ENCODE data around the gene AKAP13. TPM values are rescaled to one million over a fixed set of nuclear protein-coding genes. Genes with fewer than 3 reads are reported as not detected.

Gene AKAP13
- total RNA-seq, 1 donor from 2014 or later: 443 TPM

DNA sequence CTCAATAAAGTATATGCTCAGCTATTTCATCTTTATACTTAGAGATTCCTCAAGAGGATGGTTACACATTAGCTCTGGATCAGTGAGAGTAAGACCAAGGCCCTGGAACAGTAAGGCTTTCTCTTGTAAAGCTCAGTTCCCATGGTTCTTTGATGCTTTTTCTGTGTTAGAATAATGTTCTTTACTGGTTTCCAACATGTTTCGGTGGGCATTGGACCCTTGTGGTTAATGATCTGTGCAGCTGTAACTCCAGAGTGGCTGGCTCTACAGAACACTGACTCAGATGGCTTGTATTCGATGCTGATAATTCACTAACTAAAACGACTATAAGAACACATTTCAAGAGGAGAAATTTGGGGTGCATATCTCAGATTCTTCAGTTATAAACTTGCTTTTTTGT is 114.7 kb downstream of the AKAP13 start:
- no peak for DNase-seq
- Histone ChIP-seq H3K27ac (no peak overlapping the region), H3K27me3 (ENCODE audit: low read depth) (no peaks in the 10 kb centered on the region), H3K4me3 (no peak overlapping the region), H3K9me3 (no peaks in the 10 kb centered on the region), H3K36me3 (no peaks in the 10 kb centered on the region), H3K4me1 (peaks cover 74% of the 10 kb centered on the region)
- intact Hi-C loops (cut with DNase I): no loop called here
- TF ChIP-seq, protein P1, sequence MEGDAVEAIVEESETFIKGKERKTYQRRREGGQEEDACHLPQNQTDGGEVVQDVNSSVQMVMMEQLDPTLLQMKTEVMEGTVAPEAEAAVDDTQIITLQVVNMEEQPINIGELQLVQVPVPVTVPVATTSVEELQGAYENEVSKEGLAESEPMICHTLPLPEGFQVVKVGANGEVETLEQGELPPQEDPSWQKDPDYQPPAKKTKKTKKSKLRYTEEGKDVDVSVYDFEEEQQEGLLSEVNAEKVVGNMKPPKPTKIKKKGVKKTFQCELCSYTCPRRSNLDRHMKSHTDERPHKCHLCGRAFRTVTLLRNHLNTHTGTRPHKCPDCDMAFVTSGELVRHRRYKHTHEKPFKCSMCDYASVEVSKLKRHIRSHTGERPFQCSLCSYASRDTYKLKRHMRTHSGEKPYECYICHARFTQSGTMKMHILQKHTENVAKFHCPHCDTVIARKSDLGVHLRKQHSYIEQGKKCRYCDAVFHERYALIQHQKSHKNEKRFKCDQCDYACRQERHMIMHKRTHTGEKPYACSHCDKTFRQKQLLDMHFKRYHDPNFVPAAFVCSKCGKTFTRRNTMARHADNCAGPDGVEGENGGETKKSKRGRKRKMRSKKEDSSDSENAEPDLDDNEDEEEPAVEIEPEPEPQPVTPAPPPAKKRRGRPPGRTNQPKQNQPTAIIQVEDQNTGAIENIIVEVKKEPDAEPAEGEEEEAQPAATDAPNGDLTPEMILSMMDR (IDR thresholded peaks at IDR 0.05): no peak
- no peak for ATAC-seq

DNA sequence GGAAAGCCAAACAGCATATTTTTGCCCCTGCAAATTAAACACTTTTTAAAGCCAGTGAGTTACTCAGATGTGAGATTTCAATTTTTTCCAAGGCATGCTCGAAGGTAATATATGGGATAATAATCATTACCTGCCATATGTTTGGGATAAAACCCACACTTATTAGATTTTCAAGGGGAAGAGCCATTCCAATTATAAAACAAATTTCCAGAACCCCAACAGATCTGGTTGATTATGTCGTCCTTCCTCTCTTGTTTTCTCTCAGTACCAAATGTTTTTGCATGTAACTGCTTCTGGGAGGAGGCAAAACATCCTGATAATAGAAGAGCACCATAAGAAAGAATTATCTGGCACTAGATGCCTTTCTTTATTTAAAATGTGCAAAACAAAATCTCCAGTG is 115.1 kb downstream of the AKAP13 start:
- peaks cover 74% of the 10 kb centered on the region for H3K4me1 ChIP-seq
- TF ChIP-seq, protein P1 (IDR thresholded peaks at IDR 0.05): no peak
- H3K36me3 ChIP-seq: no peaks in the 10 kb centered on the region
- intact Hi-C loops (cut with DNase I): no loop called here
- ATAC-seq: no peak
- no peak overlapping the region for H3K4me3 ChIP-seq
- H3K9me3 ChIP-seq: no peaks in the 10 kb centered on the region
- H3K27me3 ChIP-seq (ENCODE audit: low read depth): no peaks in the 10 kb centered on the region
- no peak for DNase-seq
- H3K27ac ChIP-seq: no peak overlapping the region

DNA sequence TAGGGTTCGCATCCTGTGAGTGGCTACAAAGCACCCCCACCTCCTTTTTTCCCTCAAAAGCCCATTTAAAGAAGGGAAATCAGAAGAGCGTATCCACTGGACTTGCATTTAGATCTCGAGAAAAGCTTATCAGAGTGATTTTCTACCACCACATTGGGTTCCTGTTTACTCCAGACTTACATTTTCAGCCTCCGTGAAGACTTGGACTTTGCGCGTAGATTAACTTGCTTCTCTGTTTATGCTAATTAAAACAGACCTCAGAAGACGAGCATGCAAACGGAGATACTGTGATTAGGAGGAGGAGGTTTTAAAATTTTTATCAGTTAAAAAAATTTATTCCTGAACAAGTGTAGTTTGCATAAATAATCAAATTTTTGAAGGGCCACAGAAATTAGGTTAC is 115.7 kb downstream of the AKAP13 start:
- DNase-seq: no peak
- Histone ChIP-seq H3K27me3 (ENCODE audit: low read depth) (no peaks in the 10 kb centered on the region), H3K4me3 (no peak overlapping the region), H3K4me1 (peaks cover 73% of the 10 kb centered on the region), H3K36me3 (no peaks in the 10 kb centered on the region), H3K9me3 (no peaks in the 10 kb centered on the region), H3K27ac (no peak overlapping the region)
- ATAC-seq: no peak
- TF ChIP-seq, protein P1 (IDR thresholded peaks at IDR 0.05): no peak
- intact Hi-C loops (cut with DNase I): no loop called here

DNA sequence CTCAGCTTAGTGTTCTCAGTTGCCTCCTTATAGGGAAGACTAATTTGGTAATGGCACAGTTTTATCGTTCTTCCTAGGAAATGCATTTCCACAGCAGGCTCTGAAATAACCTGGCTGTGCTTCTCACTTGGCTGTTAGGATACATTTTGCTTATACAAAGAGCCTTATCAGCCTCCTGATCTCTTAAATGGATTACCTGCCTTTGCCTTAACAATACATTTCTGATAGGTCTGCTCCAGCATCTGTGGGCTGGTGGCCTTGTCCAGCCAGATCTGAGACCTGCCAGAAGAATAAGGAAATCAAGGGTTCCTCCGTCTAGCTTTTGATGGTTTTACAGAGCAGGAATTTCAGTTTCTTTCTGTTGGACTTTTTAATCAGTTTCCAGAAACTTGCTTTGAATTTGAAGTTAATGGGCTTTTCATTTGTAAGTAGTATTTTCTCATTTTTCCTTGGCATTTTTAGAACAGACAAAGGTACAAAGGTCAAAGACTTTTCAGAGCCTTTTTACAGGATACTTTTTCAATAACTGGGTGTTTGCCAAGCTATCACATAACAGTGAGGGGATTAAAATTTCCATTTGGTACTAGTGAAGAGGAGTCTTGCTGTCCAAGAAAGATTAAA is 116.3 kb downstream of the AKAP13 start:
- no peaks in the 10 kb centered on the region for H3K27me3 ChIP-seq (ENCODE audit: low read depth)
- ATAC-seq: no peak
- TF ChIP-seq, protein P1 (IDR thresholded peaks at IDR 0.05): no peak
- DNase-seq: no peak
- intact Hi-C loops (cut with DNase I): no loop called here
- no peak overlapping the region for H3K27ac ChIP-seq
- no peak overlapping the region for H3K4me3 ChIP-seq
- H3K4me1 ChIP-seq: peaks cover 70% of the 10 kb centered on the region
- H3K36me3 ChIP-seq: no peaks in the 10 kb centered on the region
- H3K9me3 ChIP-seq: no peaks in the 10 kb centered on the region

DNA sequence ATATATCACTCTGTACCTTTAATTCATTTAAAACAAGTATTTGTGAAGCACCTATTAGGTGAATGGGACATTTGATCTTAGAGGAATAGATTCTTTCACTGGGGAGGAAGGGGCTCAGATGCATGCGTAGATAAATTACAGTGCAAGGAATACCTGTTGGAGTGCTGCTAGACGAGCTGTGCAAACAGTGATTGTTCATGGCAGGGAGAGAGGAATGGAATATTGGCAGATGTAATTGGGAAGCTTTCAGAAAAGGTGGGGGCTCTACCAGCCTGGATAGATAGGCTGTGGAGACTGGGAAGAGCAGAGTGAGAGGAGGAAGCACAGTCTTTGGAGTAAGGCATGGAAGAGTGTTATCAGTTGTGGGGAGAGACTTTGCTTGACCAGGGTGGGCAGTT is 116.8 kb downstream of the AKAP13 start:
- ATAC-seq (no peak), DNase-seq (no peak)
- Histone ChIP-seq H3K4me3 (no peak overlapping the region), H3K36me3 (no peaks in the 10 kb centered on the region), H3K27ac (no peak overlapping the region), H3K4me1 (peaks cover 65% of the 10 kb centered on the region), H3K27me3 (ENCODE audit: low read depth) (no peaks in the 10 kb centered on the region), H3K9me3 (no peaks in the 10 kb centered on the region)
- intact Hi-C loops (cut with DNase I): no loop called here
- TF ChIP-seq, protein P1 (IDR thresholded peaks at IDR 0.05): no peak
